Keratinocyte (primary cell): ENCODE results near the gene ACTN4. TPM values are rescaled to one million over a fixed set of nuclear protein-coding genes. Genes with fewer than 3 reads are reported as not detected.
"Not testable (repeated sequence)": the region's sequence is repeated elsewhere in the genome, so short reads cannot be mapped to it uniquely, and the experiment has no call there.

Experiments used
- DNase-seq: peaks from one replicate; pipeline ENCODE4 v3.0.0-alpha.2; 2011; ENCODE audit warnings: low read depth, missing footprints, low spot score
- FAIRE-seq: peaks from 2 replicates; lab custom pipeline; 2011; peaks lifted over from hg19 to GRCh38; lab: Jason Lieb, UNC
- H2AFZ ChIP-seq: 2 replicates; pipeline ENCODE4 v1.6.0; 2012; ENCODE audit warnings: low read length, control low read depth, inconsistent platforms; ENCODE audit not compliant: control insufficient read depth
- H3K27ac ChIP-seq: 2 replicates; pipeline ENCODE4 v1.5.1; 2011; ENCODE audit warnings: low read length; ENCODE audit not compliant: control insufficient read depth, insufficient read depth
- H3K27me3 ChIP-seq: 3 replicates; pipeline ENCODE4 v1.6.0; 2011; ENCODE audit warnings: low read length; ENCODE audit not compliant: control insufficient read depth, insufficient read depth; ENCODE audit errors: extremely low read depth
- H3K36me3 ChIP-seq, 2 experiments: 2 replicates in 1 of 2; 3 replicates in 1 of 2; pipeline ENCODE4 v1.5.1; 2011; ENCODE audit warnings: low read length in 2 of 2, mild to moderate bottlenecking in 1 of 2; ENCODE audit not compliant: control insufficient read depth in 2 of 2, insufficient read depth in 2 of 2; ENCODE audit errors: extremely low read depth in 1 of 2
- H3K4me1 ChIP-seq: 3 replicates; pipeline ENCODE4 v1.5.1; 2011; ENCODE audit warnings: low read length; ENCODE audit not compliant: control insufficient read depth, insufficient read depth; ENCODE audit errors: extremely low read depth
- H3K4me2 ChIP-seq: 3 replicates; pipeline ENCODE4 v1.6.0; 2011; ENCODE audit warnings: low read depth, low read length; ENCODE audit not compliant: control insufficient read depth, insufficient read depth; ENCODE audit errors: extremely low read depth
- H3K4me3 ChIP-seq, 3 experiments: fragments of 200-600 bp in 1 of 3; sonication (generic) in 1 of 3; 2 replicates in 2 of 3; 3 replicates in 1 of 3; pipeline ENCODE4 v1.5.1; 2011 to 2016; ENCODE audit warnings: low read length in 3 of 3, mild to moderate bottlenecking in 3 of 3, control low read depth in 2 of 3, inconsistent platforms in 1 of 3, low read depth in 1 of 3, mixed read lengths in 1 of 3, mixed run types in 1 of 3, moderate library complexity in 1 of 3; ENCODE audit not compliant: control insufficient read depth in 2 of 3, insufficient read depth in 2 of 3; ENCODE audit errors: extremely low read depth in 1 of 3
- H3K79me2 ChIP-seq: 2 replicates; pipeline ENCODE4 v1.6.0; 2012; ENCODE audit warnings: low read length; ENCODE audit not compliant: control insufficient read depth, insufficient read depth
- H3K9ac ChIP-seq: 3 replicates; pipeline ENCODE4 v1.6.0; 2011; ENCODE audit warnings: low read length; ENCODE audit not compliant: control insufficient read depth, insufficient read depth; ENCODE audit errors: extremely low read depth
- H3K9me1 ChIP-seq: 3 replicates; pipeline ENCODE4 v1.6.0; 2011; ENCODE audit warnings: low read length; ENCODE audit not compliant: control insufficient read depth, insufficient read depth; ENCODE audit errors: extremely low read depth
- H3K9me3 ChIP-seq: 2 replicates; pipeline ENCODE4 v1.5.1; 2012; ENCODE audit warnings: low read depth, low read length; ENCODE audit not compliant: control insufficient read depth
- H4K20me1 ChIP-seq: 3 replicates; pipeline ENCODE4 v1.6.0; 2011; ENCODE audit warnings: low read length; ENCODE audit not compliant: control insufficient read depth, insufficient read depth; ENCODE audit errors: extremely low read depth
- CTCF ChIP-seq, 3 experiments: IDR thresholded peaks in 1 of 3; conservative IDR thresholded peaks in 1 of 3; optimal IDR thresholded peaks in 1 of 3; 2 replicates in 2 of 3; 3 replicates in 1 of 3; pipeline versions ENCODE3 to v1.5.1; 2011; ENCODE audit warnings: low read length in 3 of 3, mild to moderate bottlenecking in 3 of 3, moderate library complexity in 2 of 3, control low read depth in 1 of 3, inconsistent platforms in 1 of 3; ENCODE audit not compliant: insufficient read depth in 2 of 3; ENCODE audit errors: extremely low read depth in 1 of 3
- EZH2 ChIP-seq: IDR thresholded peaks from one replicate; pipeline ENCODE4 v1.6.1; 2012; ENCODE audit warnings: inconsistent platforms, mild to moderate bottlenecking, low read length, moderate library complexity
- dilution Hi-C: fragments of 300-500 bp; cut with MboI; formaldehyde crosslinking; loops from one replicate; pipeline ENCODE4 v1.7.0; 2020; ENCODE audit warnings: low sequenced_read_pairs; ENCODE audit not compliant: extremely low pct_ligation_motif_present
- polyA plus RNA-seq, 5 experiments: library from polyadenylated mRNA; depleted of rRNA in 3 of 5; stranded (reverse) in 3 of 5; stranded (forward) in 1 of 5; unstranded in 1 of 5; fragments of >200 nt; gene quantifications; 1 replicate in 1 of 5; 2 replicates in 3 of 5; 3 replicates in 1 of 5; pipeline versions ENCODE4 v1.2.1 to v1.2.3, GENCODE V29; 2011 to 2012; ENCODE audit warnings: missing spikeins in 2 of 5, low read depth in 1 of 5, low replicate concordance in 1 of 5

Gene ACTN4
- polyA plus RNA-seq, 1 donor (not counting 4 experiments of a cell fraction or from before 2014, with no cell fraction given): 463 TPM

GRCh38 chr19:38766276-38767047 lies 119.0 kb downstream of the ACTN4 start:
- Histone ChIP-seq H3K9ac (no peak overlapping the region), H3K9me3 (no peaks in the 10 kb centered on the region), H3K9me1 (no peaks in the 10 kb centered on the region), H3K27ac (no peak overlapping the region), H2AFZ (no peak overlapping the region), H3K4me1 (peaks cover 6% of the 10 kb centered on the region), H3K4me3 (no peak overlapping the region), H3K79me2 (no peaks in the 10 kb centered on the region), H3K36me3 (no peaks in the 10 kb centered on the region), H3K4me2 (no peak overlapping the region), H3K27me3 (no peaks in the 10 kb centered on the region), H4K20me1 (no peaks in the 10 kb centered on the region)
- dilution Hi-C loops: no loop called here
- no peak for DNase-seq
- TF ChIP-seq CTCF (optimal IDR thresholded peaks at IDR 0.05 in 1 of 3, IDR thresholded peaks at IDR 0.05 in 1 of 3, conservative IDR thresholded peaks at IDR 0.05 in 1 of 3; ENCODE audit: extremely low read depth in 1 of 3, insufficient read depth in 2 of 3, low read length in 3 of 3): no peak
- no peak for TF ChIP-seq EZH2
- no peak for FAIRE-seq

- H3K36me3 ChIP-seq: no peaks in the 10 kb centered on the region
- peak overlapping the region in 1 of 3 experiments; percentile 33 for H3K4me3 ChIP-seq
- peak overlapping the region; percentile 64 for H3K4me2 ChIP-seq
- peaks cover 15% of the 10 kb centered on the region for H3K4me1 ChIP-seq
- no peaks in the 10 kb centered on the region for H3K9me3 ChIP-seq
- FAIRE-seq (peak; percentile 34), DNase-seq (no peak)
- peak overlapping the region; percentile 63 for H2AFZ ChIP-seq
- TF ChIP-seq CTCF (optimal IDR thresholded peaks at IDR 0.05 in 1 of 3, IDR thresholded peaks at IDR 0.05 in 1 of 3, conservative IDR thresholded peaks at IDR 0.05 in 1 of 3; ENCODE audit: extremely low read depth in 1 of 3, insufficient read depth in 2 of 3, low read length in 3 of 3): peak; percentile 60 to 87 (median 72)
- no peak for TF ChIP-seq EZH2
- no peaks in the 10 kb centered on the region for H3K9me1 ChIP-seq
- no peaks in the 10 kb centered on the region for H4K20me1 ChIP-seq
- no peaks in the 10 kb centered on the region for H3K27me3 ChIP-seq
- dilution Hi-C loops: no loop called here
- peak overlapping the region; percentile 78 for H3K27ac ChIP-seq
- peak overlapping the region; percentile 74 for H3K9ac ChIP-seq
- no peaks in the 10 kb centered on the region for H3K79me2 ChIP-seq
Measured at GRCh38 chr19:38769635-38770211, 122.3 kb downstream of the ACTN4 start.

GRCh38 chr19:38770228-38770948 lies 122.9 kb downstream of the ACTN4 start:
- H3K79me2 ChIP-seq, H3K4me3 ChIP-seq, DNase-seq, H3K9me3 ChIP-seq, H2AFZ ChIP-seq, H3K27me3 ChIP-seq, H4K20me1 ChIP-seq, H3K9me1 ChIP-seq, FAIRE-seq, dilution Hi-C loops, H3K36me3 ChIP-seq: not testable (repeated sequence)
- peaks cover 21% of the 10 kb centered on the region for H3K4me1 ChIP-seq
- peak overlapping the region; percentile 3 for H3K4me2 ChIP-seq
- peak overlapping the region; percentile 78 for H3K27ac ChIP-seq
- H3K9ac ChIP-seq: peak overlapping the region; percentile 74
